HepG2 (cell line): ENCODE data around the gene ATP11C. TPM values are rescaled to one million over a fixed set of nuclear protein-coding genes. Genes with fewer than 3 reads are reported as not detected.
A peak's percentile ranks its signal among the peaks of the same experiment; 100 is the strongest.

Experiments
- ATAC-seq: fragments of 200-7000 bp; cut with Tn5 transposase; 3 replicates; pipeline ENCODE4 v1.9.1; 2020; ENCODE audit warnings: mild to moderate bottlenecking, moderate library complexity
- BruUV-seq: library from RNA; stranded (reverse); fragments of 400-500 nt; replicated peaks from 2 replicates; lab custom pipeline; 2021; lab: Mats Ljungman, UMichigan
- CTCF ChIA-PET: fragments of 300-600 bp; formaldehyde crosslinking; extraction: SDS; loops from one replicate; lab custom pipeline; 2021; ENCODE audit warnings: low total read pairs, inconsistent platforms, low intra/inter-chr PET ratio; lab: Yijun Ruan, JAX
- POLR2A ChIA-PET: fragments of 350-600 bp; sonication (Branson Sonifier 250); formaldehyde crosslinking; loops from one replicate; lab custom pipeline; 2020; ENCODE audit warnings: antibody characterized with exemption, inconsistent platforms; lab: Yijun Ruan, JAX
- DNase-seq: peaks from one replicate; pipeline ENCODE4 v3.0.0-alpha.2; 2015; ENCODE audit warnings: low spot score
- FAIRE-seq: peaks from 3 replicates; lab custom pipeline; 2011; peaks lifted over from hg19 to GRCh38; lab: Jason Lieb, UNC
- H2AFZ ChIP-seq: one replicate; pipeline ENCODE4 v1.6.1; 2011; ENCODE audit warnings: low read length, inconsistent platforms
- H3K27ac ChIP-seq: fragments of 300-600 bp; 3 replicates; pipeline ENCODE4 v1.8.0; 2011; ENCODE audit warnings: mixed run types, mild to moderate bottlenecking, mixed read lengths, low read length, inconsistent platforms; ENCODE audit not compliant: insufficient read depth; ENCODE audit errors: extremely low read length
- H3K27me3 ChIP-seq, 2 experiments: fragments of 200-600 bp in 1 of 2; 2 replicates in 1 of 2; 3 replicates in 1 of 2; pipeline versions ENCODE4 v1.6.0 to v1.8.0; 2011; ENCODE audit warnings: low read length in 2 of 2, mild to moderate bottlenecking in 2 of 2, moderate library complexity in 2 of 2, inconsistent platforms in 1 of 2; ENCODE audit not compliant: insufficient read depth in 2 of 2, control insufficient read depth in 1 of 2
- H3K36me3 ChIP-seq, 2 experiments: fragments of 200-600 bp in 1 of 2; replicated peaks in 1 of 2; 2 replicates in 1 of 2; 3 replicates in 1 of 2; pipeline versions ENCODE4 v1.5.1 to v1.8.0; 2011; ENCODE audit warnings: low read length in 2 of 2, inconsistent platforms in 1 of 2; ENCODE audit not compliant: insufficient read depth in 2 of 2, control insufficient read depth in 1 of 2
- H3K4me1 ChIP-seq: 2 replicates; pipeline ENCODE4 v1.5.1; 2012; ENCODE audit warnings: low read length, inconsistent platforms; ENCODE audit not compliant: insufficient read depth
- H3K4me2 ChIP-seq: 2 replicates; pipeline ENCODE4 v1.6.0; 2011; ENCODE audit warnings: low read depth, low read length, inconsistent platforms
- H3K4me3 ChIP-seq, 3 experiments: fragments of 200-600 bp in 1 of 3; sonication (generic), shearing (Covaris generic) in 1 of 3; replicated peaks in 1 of 3; 2 replicates each; pipeline ENCODE4 v1.5.1; 2011 to 2016; ENCODE audit warnings: low read length in 3 of 3, inconsistent platforms in 2 of 3, low read depth in 2 of 3, mild to moderate bottlenecking in 2 of 3, control low read depth in 1 of 3, mixed read lengths in 1 of 3; ENCODE audit not compliant: insufficient read depth in 1 of 3
- H3K79me2 ChIP-seq: one replicate; pipeline ENCODE4 v1.6.1; 2011; ENCODE audit warnings: low read length, inconsistent platforms; ENCODE audit not compliant: insufficient read depth
- H3K9ac ChIP-seq: 2 replicates; pipeline ENCODE4 v1.6.0; 2011; ENCODE audit warnings: mild to moderate bottlenecking, low read depth, low read length, inconsistent platforms; ENCODE audit not compliant: insufficient read depth
- H3K9me3 ChIP-seq: 2 replicates; pipeline ENCODE4 v1.5.1; 2012; ENCODE audit warnings: mild to moderate bottlenecking, low read length
- H4K20me1 ChIP-seq: 2 replicates; pipeline ENCODE4 v1.6.0; 2011; ENCODE audit warnings: inconsistent platforms, mild to moderate bottlenecking, low read length, moderate library complexity; ENCODE audit not compliant: insufficient read depth
- FOSL2 ChIP-seq: sonication (generic); formaldehyde crosslinking; IDR thresholded peaks from 2 replicates; pipeline ENCODE4 v1.4.0; 2020; ENCODE audit warnings: missing genetic modification reagents
- MIER3 ChIP-seq: IDR thresholded peaks from 2 replicates; pipeline ENCODE4 v1.6.1; 2016; ENCODE audit warnings: missing compliant biosample characterization, borderline replicate concordance
- NFIB ChIP-seq: sonication (generic); formaldehyde crosslinking; IDR thresholded peaks from 2 replicates; pipeline ENCODE4 v1.9.0; 2021; ENCODE audit warnings: missing genetic modification reagents, mild to moderate bottlenecking, borderline replicate concordance
- POLR2A ChIP-seq, 2 experiments: IDR thresholded peaks; 2 replicates each; pipeline ENCODE4 v1.6.1; 2011; ENCODE audit warnings: low read depth in 2 of 2, low read length in 2 of 2, mild to moderate bottlenecking in 1 of 2, moderate library complexity in 1 of 2; ENCODE audit not compliant: insufficient read depth in 1 of 2
- WGBS: methylation state at CpG from one replicate; pipeline ENCODE4 v1.1.6; 2017; ENCODE audit warnings: low lambda C conversion rate; 5-methylcytosine and 5-hydroxymethylcytosine counted together
- in situ Hi-C: cut with HindIII; loops from 2 replicates; pipeline ENCODE4 v1.10.0; 2017; ENCODE audit warnings: low pct_unique_long_range_greater_than_20kb; ENCODE audit not compliant: extremely low pct_ligation_motif_present
- intact Hi-C: fragments of 100-400 bp; cut with micrococcal nuclease; formaldehyde crosslinking; loops from one replicate; pipeline ENCODE4 v1.10.0; 2022; ENCODE audit not compliant: unreplicated experiment
- polyA plus RNA-seq, 8 experiments: library from polyadenylated mRNA; depleted of rRNA in 3 of 8; stranded (reverse) in 7 of 8; unstranded in 1 of 8; fragments of >200 nt; fragmentation: Illumina TruSeq in 4 of 8; extraction: Trizol in 4 of 8; gene quantifications; 2 replicates each; pipeline versions ENCODE4 v1.2.1 to v1.2.3, GENCODE V29; 2011 to 2016; ENCODE audit warnings: low read depth in 4 of 8, missing spikeins in 1 of 8, mixed read lengths in 1 of 8; ENCODE audit not compliant: insufficient read depth in 1 of 8
- total RNA-seq, 5 experiments: library from RNA; depleted of rRNA; stranded (reverse); fragments of >200 nt; fragmentation: Illumina TruSeq; extraction: Trizol; gene quantifications; 2 replicates each; pipeline ENCODE4 v1.2.3, GENCODE V29; 2016; ENCODE audit warnings: low read depth in 1 of 5

ATP11C gene
- total and polyA plus RNA-seq, 2 of the 13 experiments (the other 11 are each of a cell fraction or from before 2014, with no cell fraction given), result 8.5 to 16.9 TPM

DNA sequence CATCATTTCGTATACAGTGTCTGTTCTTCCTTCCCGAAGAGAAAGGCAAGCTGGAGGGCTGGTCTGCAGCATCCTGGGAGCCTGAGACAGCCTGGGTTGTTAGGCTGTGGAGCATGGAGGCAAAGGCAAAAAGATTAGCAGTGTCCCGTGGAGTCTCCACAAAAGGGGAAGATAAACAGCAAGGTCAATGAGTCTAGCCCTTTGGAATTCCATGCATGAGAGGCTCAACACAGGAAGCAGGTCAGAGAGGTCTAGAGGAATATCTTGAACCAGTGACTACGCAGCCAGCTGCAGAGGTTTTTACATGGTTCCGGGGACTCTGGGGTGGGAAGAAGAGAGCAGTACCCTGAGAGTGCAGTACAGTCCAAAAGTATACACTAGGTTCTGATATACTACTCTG, 212.7 kb downstream of the ATP11C start:
- H4K20me1 ChIP-seq, result no peaks in the 10 kb centered on the region
- CTCF ChIA-PET, result no interaction called here
- H3K36me3 ChIP-seq, result no peaks in the 10 kb centered on the region
- peak; percentile 83 for ATAC-seq
- H3K9me3 ChIP-seq, result no peaks in the 10 kb centered on the region
- H3K27ac ChIP-seq, result no peak overlapping the region
- H2AFZ ChIP-seq, result no peak overlapping the region
- no peaks in the 10 kb centered on the region for H3K79me2 ChIP-seq
- WGBS, result 17% methylated on average over 4 of the region's 5 CpGs
- in situ Hi-C loops, result no loop called here
- no peak for FAIRE-seq
- no TSS peak for BruUV-seq
- TF ChIP-seq FOSL2 (CRISPR knock-in tag), result 0 out of 2 replicates have a peak, but pooled peaks have one; percentile 40
- no peak for TF ChIP-seq POLR2A (IDR thresholded peaks at IDR 0.05; ENCODE audit: insufficient read depth in 1 of 2, low read depth in 2 of 2, low read length in 2 of 2)
- TF ChIP-seq, all 625 proteins: peak for 1
- no peak overlapping the region for H3K9ac ChIP-seq
- 0 out of 2 replicates have a peak overlapping the region, but pooled peaks have one; percentile 3 for H3K4me2 ChIP-seq
- peak; percentile 30 for DNase-seq
- intact Hi-C loops, result no loop called here
- POLR2A ChIA-PET, result no interaction called here
- no peaks in the 10 kb centered on the region for H3K4me1 ChIP-seq
- H3K4me3 ChIP-seq, result no peak overlapping the region
- no peaks in the 10 kb centered on the region for H3K27me3 ChIP-seq

GRCh38 chrX:139708067-139708466, 224.8 kb downstream of the ATP11C start, which contains the start of gene MCF2:
TSS of gene MCF2 (minus strand) at chrX:139708167. CDS start at chrX:139651744, 56,423 bp downstream.
- H3K4me2 ChIP-seq, result no peak within 1 kb of the TSS
- H3K4me1 ChIP-seq, result no peaks in the 10 kb centered on the region
- DNase-seq, result no peak
- WGBS, result 19% methylated on average over 4 of the region's 4 CpGs
- no peak within 1 kb of the TSS for H3K27ac ChIP-seq
- FAIRE-seq, result no peak
- ATAC-seq, result no peak
- CTCF ChIA-PET, result no interaction called here
- H3K4me3 ChIP-seq, result no peak within 1 kb of the TSS
- intact Hi-C loops, result no loop called here
- H3K36me3 ChIP-seq, result no peaks in the 10 kb centered on the region
- H2AFZ ChIP-seq, result no peak within 1 kb of the TSS
- TF ChIP-seq NFIB (CRISPR knock-in tag) (no peak), MIER3 (no peak)
- TF ChIP-seq, all 625 proteins: peak for 0
- Histone ChIP-seq H3K27me3 (no peaks in the 10 kb centered on the region), H3K9ac (no peak within 1 kb of the TSS), H4K20me1 (no peaks in the 10 kb centered on the region), H3K9me3 (no peaks in the 10 kb centered on the region), H3K79me2 (no peaks in the 10 kb centered on the region)
- POLR2A ChIA-PET, result no interaction called here
- in situ Hi-C loops, result no loop called here
- no TSS peak for BruUV-seq
